ENCODE results near the gene OSBPL2.

- TF ChIP-seq CTCF (conservative IDR thresholded peaks at IDR 0.05; ENCODE audit: low read depth in 2 of 2) (no peak), JUNB (IDR thresholded peaks at IDR 0.05; ENCODE audit: unreplicated experiment) (no peak), REST (IDR thresholded peaks at IDR 0.05; ENCODE audit: unreplicated experiment) (no peak), EZH2 (IDR thresholded peaks at IDR 0.05; ENCODE audit: low read depth, unreplicated experiment) (no peak), POLR2AphosphoS5 (IDR thresholded peaks at IDR 0.05; ENCODE audit: low read depth) (no peak), ETS1 (IDR thresholded peaks at IDR 0.05) (no peak), EZH2phosphoT487 (IDR thresholded peaks at IDR 0.05; ENCODE audit: unreplicated experiment) (no peak), CREB1 (CRISPR knock-in tag; IDR thresholded peaks at IDR 0.05; ENCODE audit: low read depth) (no peak), ZNF462 (CRISPR knock-in tag; IDR thresholded peaks at IDR 0.05) (no peak)
Observed at GRCh38 chr20:62262064-62262463, 23.7 kb downstream of the OSBPL2 start.

All from GM23338 (cell line).